ENCODE results near the gene SAG. TPM values are rescaled to one million over a fixed set of nuclear protein-coding genes. Genes with fewer than 3 reads are reported as not detected.

Gene SAG
- total and polyA plus RNA-seq, 10 of the 15 experiments (the other 5 are each of a cell fraction or from before 2014, with no cell fraction given), result 0.06 to 0.47 TPM; not detected in 8

DNA sequence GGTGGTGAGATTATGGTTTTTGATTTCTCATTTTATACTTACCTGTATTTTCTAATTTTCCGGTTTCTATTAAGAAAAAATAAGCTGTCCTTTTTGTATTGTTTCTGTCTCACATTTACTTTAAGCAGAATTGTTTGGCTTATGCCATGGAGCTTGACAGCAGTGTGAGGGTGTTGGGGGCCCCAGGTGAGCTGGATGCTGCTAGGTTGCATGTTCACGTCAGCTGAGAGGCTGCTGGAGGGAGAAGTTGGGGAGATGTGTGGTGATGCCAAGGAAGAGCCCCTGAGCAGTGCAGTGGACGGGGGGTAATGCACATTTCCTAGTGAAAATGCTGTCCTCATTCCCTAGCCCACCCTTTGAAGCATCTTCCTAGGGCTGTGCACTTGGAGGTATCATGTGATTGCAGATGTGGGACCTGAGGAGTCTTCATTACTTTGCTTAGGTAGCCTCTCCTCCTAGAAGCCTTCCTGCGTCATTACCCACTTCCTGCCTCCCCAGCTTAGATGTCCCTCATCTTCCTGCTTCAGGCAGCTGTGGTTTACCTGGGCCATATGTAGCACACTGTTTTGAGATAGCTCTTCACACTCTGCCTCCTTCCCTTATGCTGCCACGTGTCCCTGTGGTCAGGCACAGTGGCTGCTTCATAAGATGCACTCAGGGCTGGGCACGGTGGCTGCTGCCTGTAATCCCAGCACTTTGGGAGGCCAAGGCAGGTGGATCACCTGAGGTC is 39.9 kb upstream of the SAG start:
- Histone ChIP-seq H3K27ac (ENCODE audit: control insufficient read depth, insufficient read depth) (peak overlapping the region; percentile 58), H3K27me3 (replicated peaks in 1 of 2; ENCODE audit: control insufficient read depth in 2 of 2, insufficient read depth in 2 of 2, low read length in 1 of 2) (no peaks in the 10 kb centered on the region), H3K4me3 (no peak overlapping the region), H3K79me2 (ENCODE audit: control insufficient read depth, insufficient read depth, low read length) (peaks cover 7% of the 10 kb centered on the region), H2AFZ (ENCODE audit: control insufficient read depth, low read depth, low read length) (peak overlapping the region; percentile 55), H3K9me3 (replicated peaks; ENCODE audit: control insufficient read depth, insufficient read depth, low read length) (no peaks in the 10 kb centered on the region), H3K36me3 (ENCODE audit: control insufficient read depth in 2 of 2, insufficient read depth in 2 of 2, low read length in 1 of 2) (peaks cover 19 to 47% of the 10 kb centered on the region in 2 experiments), H3K4me1 (ENCODE audit: control insufficient read depth, insufficient read depth, low read length) (peaks cover 20% of the 10 kb centered on the region), H3K9ac (ENCODE audit: control insufficient read depth, insufficient read depth, low read length) (peak overlapping the region; percentile 16; the same call in 1 of the 2 replicates), H3K4me2 (ENCODE audit: control insufficient read depth, insufficient read depth) (peak overlapping the region; percentile 55), H4K20me1 (ENCODE audit: control insufficient read depth, insufficient read depth) (no peaks in the 10 kb centered on the region)
- FAIRE-seq, result peak; percentile 87
- ChIA-PET POLR2A (interaction anchor here (0.5 kb wide), 1 partner anchor 704 kb away, joined by 3 read pairs; no protein-coding TSS in a partner anchor), CTCF (interaction anchor here (1.2 to 2.1 kb wide), 4 partner anchors 10 to 215 kb away, joined by 3 to 6 read pairs (median 4); no protein-coding TSS in a partner anchor), SMC1A (ENCODE audit: uncharacterized antibody, unreplicated experiment) (interaction anchor here (0.7 to 1.9 kb wide), 5 partner anchors 9 to 207 kb away, joined by 3 to 5 read pairs (median 4); partner anchors contain the start of gene INPP5D), RAD21 (ENCODE audit: unreplicated experiment) (no interaction called here)
- intact Hi-C loops (cut with micrococcal nuclease; ENCODE audit: unreplicated experiment), result no loop called here
- DNase-seq (ENCODE audit: low read depth, low spot score), result peak; percentile 58
- no TSS peak for BruUV-seq (replicated peaks)
- 31% methylated on average over 6 of the region's 6 CpGs for WGBS (ENCODE audit: insufficient coverage, insufficient replicate concordance, low lambda C conversion rate, missing lambda C conversion rate)
- ATAC-seq, result peak; percentile 96
- in situ Hi-C loops (cut with MboI), result no loop called here
- TF ChIP-seq RAD51 (IDR thresholded peaks at IDR 0.05) (peak; percentile 31; the same call in 1 of the 2 replicates), SRF (IDR thresholded peaks at IDR 0.05; ENCODE audit: low read depth in 2 of 2, low read length in 2 of 2) (peak in 1 of 2 experiments; percentile 66; a peak in 1 of 4 replicates), POU2F2 (IDR thresholded peaks at IDR 0.05; ENCODE audit: borderline replicate concordance, low read depth, low read length) (no peak), GABPA (IDR thresholded peaks at IDR 0.05; ENCODE audit: low read depth) (peak; percentile 89), BHLHE40 (IDR thresholded peaks at IDR 0.05; ENCODE audit: borderline replicate concordance in 1 of 2, low read depth in 2 of 2, low read length in 1 of 2) (peak; percentile 45 to 64; a peak in 3 of 4 replicates), PAX5 (IDR thresholded peaks at IDR 0.05; ENCODE audit: borderline replicate concordance, low read depth, low read length) (peak; percentile 41; the same call in 1 of the 2 replicates), HDGF (IDR thresholded peaks at IDR 0.05) (no peak), RUNX3 (IDR thresholded peaks at IDR 0.05; ENCODE audit: low read length) (peak; percentile 95), CREB1 (IDR thresholded peaks at IDR 0.05; ENCODE audit: low read depth) (peak; percentile 77), POLR2A (IDR thresholded peaks at IDR 0.05; ENCODE audit: low read depth, low read length) (peak; percentile 54; the same call in 1 of the 2 replicates), SP1 (IDR thresholded peaks at IDR 0.05; ENCODE audit: low read depth, low read length) (peak; percentile 17), CEBPB (IDR thresholded peaks at IDR 0.05; ENCODE audit: borderline replicate concordance in 1 of 2, low read depth in 2 of 2, low read length in 2 of 2) (no peak), SIX5 (IDR thresholded peaks at IDR 0.05; ENCODE audit: low read depth, low read length, severe bottlenecking) (peak; percentile 2), SMARCA5 (IDR thresholded peaks at IDR 0.05) (no peak)
- TF ChIP-seq, protein P1, sequence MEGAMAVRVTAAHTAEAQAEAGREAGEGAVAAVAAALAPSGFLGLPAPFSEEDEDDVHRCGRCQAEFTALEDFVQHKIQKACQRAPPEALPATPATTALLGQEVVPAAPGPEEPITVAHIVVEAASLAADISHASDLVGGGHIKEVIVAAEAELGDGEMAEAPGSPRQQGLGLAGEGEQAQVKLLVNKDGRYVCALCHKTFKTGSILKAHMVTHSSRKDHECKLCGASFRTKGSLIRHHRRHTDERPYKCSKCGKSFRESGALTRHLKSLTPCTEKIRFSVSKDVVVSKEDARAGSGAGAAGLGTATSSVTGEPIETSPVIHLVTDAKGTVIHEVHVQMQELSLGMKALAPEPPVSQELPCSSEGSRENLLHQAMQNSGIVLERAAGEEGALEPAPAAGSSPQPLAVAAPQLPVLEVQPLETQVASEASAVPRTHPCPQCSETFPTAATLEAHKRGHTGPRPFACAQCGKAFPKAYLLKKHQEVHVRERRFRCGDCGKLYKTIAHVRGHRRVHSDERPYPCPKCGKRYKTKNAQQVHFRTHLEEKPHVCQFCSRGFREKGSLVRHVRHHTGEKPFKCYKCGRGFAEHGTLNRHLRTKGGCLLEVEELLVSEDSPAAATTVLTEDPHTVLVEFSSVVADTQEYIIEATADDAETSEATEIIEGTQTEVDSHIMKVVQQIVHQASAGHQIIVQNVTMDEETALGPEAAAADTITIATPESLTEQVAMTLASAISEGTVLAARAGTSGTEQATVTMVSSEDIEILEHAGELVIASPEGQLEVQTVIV (IDR thresholded peaks at IDR 0.05; ENCODE audit: borderline replicate concordance, partially characterized antibody), result no peak
- TF ChIP-seq, protein P2, sequence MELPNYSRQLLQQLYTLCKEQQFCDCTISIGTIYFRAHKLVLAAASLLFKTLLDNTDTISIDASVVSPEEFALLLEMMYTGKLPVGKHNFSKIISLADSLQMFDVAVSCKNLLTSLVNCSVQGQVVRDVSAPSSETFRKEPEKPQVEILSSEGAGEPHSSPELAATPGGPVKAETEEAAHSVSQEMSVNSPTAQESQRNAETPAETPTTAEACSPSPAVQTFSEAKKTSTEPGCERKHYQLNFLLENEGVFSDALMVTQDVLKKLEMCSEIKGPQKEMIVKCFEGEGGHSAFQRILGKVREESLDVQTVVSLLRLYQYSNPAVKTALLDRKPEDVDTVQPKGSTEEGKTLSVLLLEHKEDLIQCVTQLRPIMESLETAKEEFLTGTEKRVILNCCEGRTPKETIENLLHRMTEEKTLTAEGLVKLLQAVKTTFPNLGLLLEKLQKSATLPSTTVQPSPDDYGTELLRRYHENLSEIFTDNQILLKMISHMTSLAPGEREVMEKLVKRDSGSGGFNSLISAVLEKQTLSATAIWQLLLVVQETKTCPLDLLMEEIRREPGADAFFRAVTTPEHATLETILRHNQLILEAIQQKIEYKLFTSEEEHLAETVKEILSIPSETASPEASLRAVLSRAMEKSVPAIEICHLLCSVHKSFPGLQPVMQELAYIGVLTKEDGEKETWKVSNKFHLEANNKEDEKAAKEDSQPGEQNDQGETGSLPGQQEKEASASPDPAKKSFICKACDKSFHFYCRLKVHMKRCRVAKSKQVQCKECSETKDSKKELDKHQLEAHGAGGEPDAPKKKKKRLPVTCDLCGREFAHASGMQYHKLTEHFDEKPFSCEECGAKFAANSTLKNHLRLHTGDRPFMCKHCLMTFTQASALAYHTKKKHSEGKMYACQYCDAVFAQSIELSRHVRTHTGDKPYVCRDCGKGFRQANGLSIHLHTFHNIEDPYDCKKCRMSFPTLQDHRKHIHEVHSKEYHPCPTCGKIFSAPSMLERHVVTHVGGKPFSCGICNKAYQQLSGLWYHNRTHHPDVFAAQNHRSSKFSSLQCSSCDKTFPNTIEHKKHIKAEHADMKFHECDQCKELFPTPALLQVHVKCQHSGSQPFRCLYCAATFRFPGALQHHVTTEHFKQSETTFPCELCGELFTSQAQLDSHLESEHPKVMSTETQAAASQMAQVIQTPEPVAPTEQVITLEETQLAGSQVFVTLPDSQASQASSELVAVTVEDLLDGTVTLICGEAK (IDR thresholded peaks at IDR 0.05; ENCODE audit: borderline replicate concordance), result peak; percentile 79
